ENCODE data around the gene BLOC1S1.

GRCh38 chr12:55717011-55718007, 1.5 kb downstream of the BLOC1S1 start:
- TF ChIP-seq CTCF (IDR thresholded peaks at IDR 0.05) (no peak), POLR2A (IDR thresholded peaks at IDR 0.05) (no peak)
